Sigmoid colon (tissue), 7 donors: Measurements from ENCODE around the gene MARF1. TPM values are rescaled to one million over a fixed set of nuclear protein-coding genes. Genes with fewer than 3 reads are reported as not detected.
"Not testable (repeated sequence)": the region's sequence is repeated elsewhere in the genome, so short reads cannot be mapped to it uniquely, and the experiment has no call there.

ENCODE experiments used
- DNase-seq: peaks from one replicate; pipeline ENCODE4 v3.0.0-alpha.2; 2019
- H3K27ac ChIP-seq, 4 donors: fragments of 200-600 bp; sonication (generic); one replicate each; pipeline ENCODE4 v1.5.1; 2016 to 2019; ENCODE audit warnings: mild to moderate bottlenecking in 1 of 4
- H3K27me3 ChIP-seq, 3 donors: fragments of 200-600 bp; sonication (generic); one replicate each; pipeline ENCODE4 v1.5.1; 2019; ENCODE audit warnings: mild to moderate bottlenecking in 1 of 3
- H3K36me3 ChIP-seq, 4 donors: fragments of 200-600 bp; sonication (generic); one replicate each; pipeline ENCODE4 v1.5.1; 2016 to 2019
- H3K4me1 ChIP-seq, 4 donors: fragments of 200-600 bp; sonication (generic); one replicate each; pipeline ENCODE4 v1.5.1; 2017 to 2019
- H3K4me3 ChIP-seq, 4 donors: fragments of 200-600 bp; sonication (generic); one replicate each; pipeline ENCODE4 v1.5.1; 2017 to 2019; ENCODE audit warnings: mild to moderate bottlenecking in 2 of 4, moderate library complexity in 1 of 4
- H3K9me3 ChIP-seq, 4 donors: fragments of 200-600 bp in 3 of 4; sonication (generic) in 3 of 4; one replicate each; pipeline versions ENCODE4 v1.5.1 to v1.6.1; 2013 to 2019
- CTCF ChIP-seq, 4 experiments: fragments of 450-650 bp in 3 of 4; fragments of 200-600 bp in 1 of 4; IDR thresholded peaks; one replicate each; pipeline ENCODE4 v1.5.1; 2016 to 2019; ENCODE audit warnings: antibody characterized with exemption in 4 of 4, mild to moderate bottlenecking in 3 of 4, moderate library complexity in 2 of 4
- EP300 ChIP-seq, 4 donors: sonication (generic); formaldehyde crosslinking; IDR thresholded peaks; one replicate each; pipeline ENCODE4 v1.6.1; 2017; ENCODE audit warnings: antibody characterized with exemption in 4 of 4
- POLR2A ChIP-seq, 2 donors: fragments of 450-650 bp; IDR thresholded peaks; one replicate each; pipeline ENCODE4 v1.6.1; 2016; ENCODE audit warnings: antibody characterized with exemption in 2 of 2, mild to moderate bottlenecking in 2 of 2, moderate library complexity in 2 of 2
- POLR2AphosphoS5 ChIP-seq, 4 donors: sonication (generic); formaldehyde crosslinking; IDR thresholded peaks; one replicate each; pipeline ENCODE4 v1.6.1; 2017; ENCODE audit warnings: antibody characterized with exemption in 4 of 4
- WGBS, 2 donors: extraction: QIAGEN DNeasy Blood & Tissue Kit; methylation state at CpG; one replicate each; pipeline ENCODE4 v1.1.7; 2013; 5-methylcytosine and 5-hydroxymethylcytosine counted together
- intact Hi-C: fragments of 100-400 bp; cut with DNase I; formaldehyde crosslinking; loops from one replicate; pipeline ENCODE4 v1.15.1; 2023
- polyA plus RNA-seq, 3 donors: library from polyadenylated mRNA; stranded (reverse); fragments of 200-250 nt; gene quantifications; one replicate each; pipeline ENCODE4 v1.2.3, GENCODE V29; 2013
- total RNA-seq, 4 donors: library from RNA; depleted of rRNA; stranded (reverse); fragments of >200 nt; gene quantifications; one replicate each; pipeline ENCODE4 v1.1.0, GENCODE V29; 2016
- donor health status: healthy with polysubstance abuse.
- donor health status: Bipolar disorder and iron deficiency.
- donor health status: healthy.

MARF1 gene
- total and polyA plus RNA-seq, 7 donors, result 13.8 to 76.7 (median 43.8) TPM

GRCh38 chr16:15573274-15573895 is 69.6 kb downstream of the MARF1 start:
- Histone ChIP-seq H3K4me1 (peaks cover 0 to 7% (median 3%) of the 10 kb centered on the region in 4 donors), H3K27ac (peak overlapping the region in 1 of 4 donors; percentile 18), H3K27me3 (no peaks in the 10 kb centered on the region), H3K36me3 (peaks cover 0 to 5% (median under 1%) of the 10 kb centered on the region in 4 donors), H3K4me3 (no peak overlapping the region), H3K9me3 (no peaks in the 10 kb centered on the region)
- no peak for DNase-seq
- intact Hi-C loops, result no loop called here
- TF ChIP-seq CTCF (IDR thresholded peaks at IDR 0.05) (no peak), EP300 (IDR thresholded peaks at IDR 0.05) (no peak), POLR2A (IDR thresholded peaks at IDR 0.05) (no peak), POLR2AphosphoS5 (IDR thresholded peaks at IDR 0.05) (no peak)
- 69 to 85% methylated on average over 7 of the region's 7 CpGs for WGBS, 2 donors

- DNase-seq, result no peak
- Histone ChIP-seq H3K4me3 (no peak overlapping the region), H3K27ac (peak overlapping the region in 1 of 4 donors; percentile 18), H3K36me3 (peaks cover 0 to 10% (median 3%) of the 10 kb centered on the region in 4 donors), H3K4me1 (peaks cover 0 to 7% (median 3%) of the 10 kb centered on the region in 4 donors), H3K9me3 (no peaks in the 10 kb centered on the region), H3K27me3 (no peaks in the 10 kb centered on the region)
- intact Hi-C loops, result no loop called here
- WGBS, 2 donors, result 13 to 43% methylated on average over 9 of the region's 9 CpGs
- TF ChIP-seq POLR2AphosphoS5 (IDR thresholded peaks at IDR 0.05) (peak in 1 of 4 donors; percentile 14), POLR2A (IDR thresholded peaks at IDR 0.05) (no peak), EP300 (IDR thresholded peaks at IDR 0.05) (no peak), CTCF (IDR thresholded peaks at IDR 0.05) (no peak)
Observed at GRCh38 chr16:15572329-15573001, 70.5 kb downstream of the MARF1 start.

GRCh38 chr16:15571557-15571956 is 71.4 kb downstream of the MARF1 start:
- 35 to 51% methylated on average over 6 of the region's 6 CpGs for WGBS, 2 donors
- intact Hi-C loops, result no loop called here
- Histone ChIP-seq H3K4me3 (no peak overlapping the region), H3K9me3 (no peaks in the 10 kb centered on the region), H3K27ac (no peak overlapping the region), H3K4me1 (peaks cover 0 to 7% (median 3%) of the 10 kb centered on the region in 4 donors), H3K36me3 (peaks cover 0 to 10% (median 3%) of the 10 kb centered on the region in 4 donors), H3K27me3 (no peaks in the 10 kb centered on the region)
- no peak for DNase-seq
- TF ChIP-seq EP300 (IDR thresholded peaks at IDR 0.05), result no peak
- TF ChIP-seq POLR2AphosphoS5 (IDR thresholded peaks at IDR 0.05), result no peak
- TF ChIP-seq CTCF (IDR thresholded peaks at IDR 0.05), result no peak
- no peak for TF ChIP-seq POLR2A (IDR thresholded peaks at IDR 0.05)

- DNase-seq, H3K4me1 ChIP-seq, intact Hi-C loops, H3K9me3 ChIP-seq, H3K4me3 ChIP-seq, H3K27ac ChIP-seq, H3K27me3 ChIP-seq, H3K36me3 ChIP-seq: not testable (repeated sequence)
- 76 to 93% methylated on average over 4 of the region's 4 CpGs for WGBS, 2 donors
Observed at GRCh38 chr16:15570666-15571065, 72.3 kb downstream of the MARF1 start.

GRCh38 chr16:15567823-15568222 is 75.1 kb downstream of the MARF1 start:
- Histone ChIP-seq H3K4me1 (peaks cover 0 to 7% (median 3%) of the 10 kb centered on the region in 4 donors), H3K36me3 (peaks cover 0 to 10% (median 3%) of the 10 kb centered on the region in 4 donors), H3K9me3 (no peaks in the 10 kb centered on the region), H3K27me3 (no peaks in the 10 kb centered on the region), H3K27ac (no peak overlapping the region), H3K4me3 (no peak overlapping the region)
- 94 to 96% methylated on average over 5 of the region's 5 CpGs for WGBS, 2 donors
- TF ChIP-seq POLR2AphosphoS5 (IDR thresholded peaks at IDR 0.05) (no peak), POLR2A (IDR thresholded peaks at IDR 0.05) (no peak)
- no peak for DNase-seq
- intact Hi-C loops, result no loop called here
